ENCODE results near the gene STX18. TPM values are rescaled to one million over a fixed set of nuclear protein-coding genes. Genes with fewer than 3 reads are reported as not detected.
"Not testable (repeated sequence)": the region's sequence is repeated elsewhere in the genome, so short reads cannot be mapped to it uniquely, and the experiment has no call there.

The STX18 gene
- total RNA-seq, 2 experiments from 2014 or later = 23.7 to 25.9 TPM

GRCh38 chr4:4432341-4433125, 109.3 kb downstream of the STX18 start:
- Mint-ChIP-seq H3K4me1 (peaks cover 6% of the 10 kb centered on the region), H3K36me3 (peaks cover 5% of the 10 kb centered on the region), H3K27me3 (no peaks in the 10 kb centered on the region), H3K27ac (no peak overlapping the region), H3K4me3 (no peak overlapping the region), H3K9me3 (no peaks in the 10 kb centered on the region)
- no peak for DNase-seq

GRCh38 chr4:4430492-4431195, 111.2 kb downstream of the STX18 start:
- DNase-seq = peak; percentile 53
- H3K27ac Mint-ChIP-seq = no peak overlapping the region
- no peak overlapping the region for H3K4me3 Mint-ChIP-seq
- H3K36me3 Mint-ChIP-seq = peaks cover 2% of the 10 kb centered on the region
- H3K9me3 Mint-ChIP-seq = no peaks in the 10 kb centered on the region
- H3K27me3 Mint-ChIP-seq = no peaks in the 10 kb centered on the region
- H3K4me1 Mint-ChIP-seq = peaks cover 6% of the 10 kb centered on the region

GRCh38 chr4:4428966-4429875, 112.6 kb downstream of the STX18 start:
- Mint-ChIP-seq H3K27me3 (no peaks in the 10 kb centered on the region), H3K27ac (no peak overlapping the region), H3K9me3 (no peaks in the 10 kb centered on the region), H3K36me3 (peaks cover 2% of the 10 kb centered on the region), H3K4me1 (peaks cover 6% of the 10 kb centered on the region), H3K4me3 (no peak overlapping the region)
- DNase-seq = no peak

- Mint-ChIP-seq H3K4me1 (peaks cover 6% of the 10 kb centered on the region), H3K9me3 (no peaks in the 10 kb centered on the region), H3K4me3 (no peak overlapping the region), H3K36me3 (peaks cover 2% of the 10 kb centered on the region), H3K27ac (no peak overlapping the region), H3K27me3 (no peaks in the 10 kb centered on the region)
- DNase-seq = no peak
Observed at GRCh38 chr4:4427886-4428285, 114.0 kb downstream of the STX18 start.

- Mint-ChIP-seq H3K27me3 (no peaks in the 10 kb centered on the region), H3K9me3 (no peaks in the 10 kb centered on the region), H3K4me3 (no peak overlapping the region), H3K36me3 (peaks cover 2% of the 10 kb centered on the region), H3K4me1 (peaks cover 6% of the 10 kb centered on the region), H3K27ac (no peak overlapping the region)
- no peak for DNase-seq
Observed at GRCh38 chr4:4427121-4427870, 114.6 kb downstream of the STX18 start.

GRCh38 chr4:4426511-4427120, 115.2 kb downstream of the STX18 start:
- H3K4me1 Mint-ChIP-seq = peaks cover 6% of the 10 kb centered on the region
- peaks cover 2% of the 10 kb centered on the region for H3K36me3 Mint-ChIP-seq
- no peak for DNase-seq
- H3K27me3 Mint-ChIP-seq = no peaks in the 10 kb centered on the region
- no peak overlapping the region for H3K4me3 Mint-ChIP-seq
- H3K9me3 Mint-ChIP-seq = no peaks in the 10 kb centered on the region
- no peak overlapping the region for H3K27ac Mint-ChIP-seq

GRCh38 chr4:4425696-4426095, 116.2 kb downstream of the STX18 start:
- Mint-ChIP-seq H3K27ac (no peak overlapping the region), H3K4me3 (no peak overlapping the region), H3K27me3 (no peaks in the 10 kb centered on the region), H3K9me3 (no peaks in the 10 kb centered on the region), H3K36me3 (peaks cover 2% of the 10 kb centered on the region), H3K4me1 (peaks cover 3% of the 10 kb centered on the region)
- DNase-seq = no peak

- DNase-seq = no peak
- Mint-ChIP-seq H3K4me3 (no peak overlapping the region), H3K27me3 (no peaks in the 10 kb centered on the region), H3K9me3 (no peaks in the 10 kb centered on the region), H3K4me1 (no peaks in the 10 kb centered on the region), H3K36me3 (peaks cover 3% of the 10 kb centered on the region), H3K27ac (no peak overlapping the region)
Observed at GRCh38 chr4:4425119-4425690, 116.6 kb downstream of the STX18 start.

- DNase-seq = no peak
- peaks cover under 1% of the 10 kb centered on the region for H3K4me1 Mint-ChIP-seq
- no peak overlapping the region for H3K4me3 Mint-ChIP-seq
- H3K27ac Mint-ChIP-seq = no peak overlapping the region
- H3K9me3 Mint-ChIP-seq = no peaks in the 10 kb centered on the region
- peaks cover 3% of the 10 kb centered on the region for H3K36me3 Mint-ChIP-seq
- H3K27me3 Mint-ChIP-seq = no peaks in the 10 kb centered on the region
Observed at GRCh38 chr4:4424499-4425115, 117.2 kb downstream of the STX18 start.

- Mint-ChIP-seq H3K27ac (no peak overlapping the region), H3K4me3 (no peak overlapping the region), H3K27me3 (no peaks in the 10 kb centered on the region), H3K36me3 (peaks cover 3% of the 10 kb centered on the region), H3K9me3 (no peaks in the 10 kb centered on the region), H3K4me1 (peaks cover 8% of the 10 kb centered on the region)
- no peak for DNase-seq
Observed at GRCh38 chr4:4423706-4424498, 117.9 kb downstream of the STX18 start.

- H3K4me1 Mint-ChIP-seq = peaks cover 17% of the 10 kb centered on the region
- no peak overlapping the region for H3K27ac Mint-ChIP-seq
- DNase-seq = no peak
- no peak overlapping the region for H3K4me3 Mint-ChIP-seq
- peaks cover 3% of the 10 kb centered on the region for H3K36me3 Mint-ChIP-seq
- no peaks in the 10 kb centered on the region for H3K9me3 Mint-ChIP-seq
- H3K27me3 Mint-ChIP-seq = no peaks in the 10 kb centered on the region
Observed at GRCh38 chr4:4422856-4423499, 118.9 kb downstream of the STX18 start.

- H3K27ac Mint-ChIP-seq, H3K9me3 Mint-ChIP-seq, DNase-seq, H3K36me3 Mint-ChIP-seq, H3K4me3 Mint-ChIP-seq, H3K27me3 Mint-ChIP-seq: not testable (repeated sequence)
- H3K4me1 Mint-ChIP-seq = peaks cover 21% of the 10 kb centered on the region
Observed at GRCh38 chr4:4422117-4422516, 119.7 kb downstream of the STX18 start.

GRCh38 chr4:4421356-4421755, 120.5 kb downstream of the STX18 start:
- H3K27ac Mint-ChIP-seq = no peak overlapping the region
- no peaks in the 10 kb centered on the region for H3K9me3 Mint-ChIP-seq
- H3K36me3 Mint-ChIP-seq = peaks cover 6% of the 10 kb centered on the region
- H3K4me3 Mint-ChIP-seq = no peak overlapping the region
- DNase-seq = no peak
- peaks cover 21% of the 10 kb centered on the region for H3K4me1 Mint-ChIP-seq
- no peaks in the 10 kb centered on the region for H3K27me3 Mint-ChIP-seq

Data from activated naive CD8-positive, alpha-beta T cell treated with anti-CD3 and anti-CD28 coated beads for 36 hours (primary cell).